Lower lobe of right lung (tissue), 2 donors: ENCODE measurements around the gene BCAR3. TPM values are rescaled to one million over a fixed set of nuclear protein-coding genes. Genes with fewer than 3 reads are reported as not detected.
A peak's percentile ranks its signal among the peaks of the same experiment; 100 is the strongest.

Source experiments
- ATAC-seq, 2 donors: fragments of 200-7000 bp; cut with Tn5 transposase; one replicate each; pipeline ENCODE4 v1.9.1; 2020 to 2022; ENCODE audit warnings: mild to moderate bottlenecking in 2 of 2, moderate library complexity in 2 of 2
- DNase-seq: peaks from one replicate; pipeline ENCODE4 v3.0.0-alpha.2; 2020
- H3K27ac ChIP-seq: fragments of 200-600 bp; one replicate; pipeline ENCODE4 v1.8.0; 2022
- H3K27me3 ChIP-seq: fragments of 200-600 bp; one replicate; pipeline ENCODE4 v1.8.0; 2022; ENCODE audit warnings: low read depth
- H3K36me3 ChIP-seq: fragments of 200-600 bp; one replicate; pipeline ENCODE4 v1.8.0; 2022; ENCODE audit warnings: mild to moderate bottlenecking
- H3K4me1 ChIP-seq: fragments of 200-600 bp; one replicate; pipeline ENCODE4 v1.8.0; 2022
- H3K4me3 ChIP-seq: fragments of 200-600 bp; one replicate; pipeline ENCODE4 v1.8.0; 2022; ENCODE audit warnings: mild to moderate bottlenecking
- H3K9me3 ChIP-seq: fragments of 200-600 bp; one replicate; pipeline ENCODE4 v1.8.0; 2022
- intact Hi-C: fragments of 100-400 bp; cut with DNase I; formaldehyde crosslinking; loops from one replicate; pipeline ENCODE4 v1.11.0; 2022
- total RNA-seq: library from RNA; stranded (reverse); fragmentation: NEBNext Ultra II Directional; extraction: Animal tissue kit (Norgen Biotek cat#: 25700); gene quantifications from one replicate; pipeline ENCODE4 v1.2.1, GENCODE V29; 2021
- TF ChIP-seq, protein P1 (sequence below): fragments of 200-600 bp; IDR thresholded peaks from one replicate; pipeline ENCODE4 v1.8.0; 2022; ENCODE audit warnings: antibody characterized with exemption, mild to moderate bottlenecking
- donor health status: DM: no; HTN: yes; CAD: no; lungs with severe emphysema.

BCAR3 gene
- total RNA-seq, 1 donor from 2014 or later, result 24.9 TPM

DNA sequence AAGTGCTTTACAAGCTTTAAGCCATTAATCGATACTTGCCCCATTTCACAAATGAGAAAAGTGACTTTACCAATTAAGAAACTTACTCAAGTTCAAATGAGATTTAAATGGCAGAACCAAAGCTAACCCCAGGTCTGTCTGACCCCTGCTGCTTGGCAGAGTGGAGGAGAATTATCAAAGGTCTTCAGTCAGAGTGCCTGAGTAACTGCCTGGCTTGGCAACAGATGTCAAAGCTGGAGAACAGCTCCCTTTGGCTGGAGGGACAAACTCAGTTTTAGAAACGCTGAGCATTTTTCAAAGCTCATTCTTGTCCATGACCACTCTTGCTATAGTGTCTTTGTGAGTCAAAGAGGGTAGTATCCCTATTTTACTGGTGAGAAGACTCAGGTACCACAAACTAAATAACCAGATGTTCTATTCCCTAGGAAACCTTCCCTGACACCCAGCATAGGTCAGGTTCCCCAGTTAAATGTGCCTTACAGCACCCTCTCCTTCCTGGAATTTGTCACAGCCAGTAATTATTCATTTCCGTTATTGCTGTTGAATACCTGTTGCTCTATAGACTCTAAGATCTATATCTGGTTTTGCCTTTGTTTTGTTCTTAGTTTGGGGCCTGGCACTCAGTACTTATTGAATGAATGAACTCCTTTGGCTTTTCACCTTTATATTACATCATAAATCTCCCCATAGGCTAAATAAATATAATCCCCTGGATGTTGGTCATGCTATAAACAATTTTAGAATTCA is 5.0 kb upstream of the BCAR3 start:
- Histone ChIP-seq H3K9me3 (no peaks in the 10 kb centered on the region), H3K27me3 (no peaks in the 10 kb centered on the region), H3K4me1 (peaks cover 13% of the 10 kb centered on the region), H3K4me3 (no peak overlapping the region), H3K27ac (no peak overlapping the region), H3K36me3 (no peaks in the 10 kb centered on the region)
- intact Hi-C loops, result no loop called here
- ATAC-seq (no peak), DNase-seq (no peak)
- TF ChIP-seq, protein P1, sequence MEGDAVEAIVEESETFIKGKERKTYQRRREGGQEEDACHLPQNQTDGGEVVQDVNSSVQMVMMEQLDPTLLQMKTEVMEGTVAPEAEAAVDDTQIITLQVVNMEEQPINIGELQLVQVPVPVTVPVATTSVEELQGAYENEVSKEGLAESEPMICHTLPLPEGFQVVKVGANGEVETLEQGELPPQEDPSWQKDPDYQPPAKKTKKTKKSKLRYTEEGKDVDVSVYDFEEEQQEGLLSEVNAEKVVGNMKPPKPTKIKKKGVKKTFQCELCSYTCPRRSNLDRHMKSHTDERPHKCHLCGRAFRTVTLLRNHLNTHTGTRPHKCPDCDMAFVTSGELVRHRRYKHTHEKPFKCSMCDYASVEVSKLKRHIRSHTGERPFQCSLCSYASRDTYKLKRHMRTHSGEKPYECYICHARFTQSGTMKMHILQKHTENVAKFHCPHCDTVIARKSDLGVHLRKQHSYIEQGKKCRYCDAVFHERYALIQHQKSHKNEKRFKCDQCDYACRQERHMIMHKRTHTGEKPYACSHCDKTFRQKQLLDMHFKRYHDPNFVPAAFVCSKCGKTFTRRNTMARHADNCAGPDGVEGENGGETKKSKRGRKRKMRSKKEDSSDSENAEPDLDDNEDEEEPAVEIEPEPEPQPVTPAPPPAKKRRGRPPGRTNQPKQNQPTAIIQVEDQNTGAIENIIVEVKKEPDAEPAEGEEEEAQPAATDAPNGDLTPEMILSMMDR, result no peak

DNA sequence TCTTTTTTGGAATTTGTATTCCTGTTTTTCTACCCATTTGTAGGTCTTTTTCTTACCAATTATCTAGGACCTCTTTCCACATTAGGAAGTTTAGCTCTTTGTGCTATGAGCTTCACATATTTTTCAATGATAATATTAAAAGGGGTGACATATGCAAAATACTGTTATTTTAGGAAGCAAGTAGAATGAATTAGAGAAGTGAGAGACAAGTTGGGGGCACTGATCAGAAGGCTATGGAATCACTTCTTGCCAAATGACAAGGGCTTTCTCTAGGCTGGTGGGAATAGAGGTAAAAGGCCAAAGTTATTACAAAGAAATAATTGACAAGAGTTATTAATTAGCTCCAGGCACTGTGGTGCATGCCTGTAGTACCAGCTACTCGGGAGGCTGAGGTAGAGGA is 4.3 kb upstream of the BCAR3 start:
- no peak for ATAC-seq
- Histone ChIP-seq H3K4me3 (no peak overlapping the region), H3K36me3 (no peaks in the 10 kb centered on the region), H3K27ac (no peak overlapping the region), H3K4me1 (peaks cover 6% of the 10 kb centered on the region), H3K27me3 (no peaks in the 10 kb centered on the region), H3K9me3 (no peaks in the 10 kb centered on the region)
- intact Hi-C loops, result no loop called here
- TF ChIP-seq, protein P1, result no peak
- DNase-seq, result no peak

DNA sequence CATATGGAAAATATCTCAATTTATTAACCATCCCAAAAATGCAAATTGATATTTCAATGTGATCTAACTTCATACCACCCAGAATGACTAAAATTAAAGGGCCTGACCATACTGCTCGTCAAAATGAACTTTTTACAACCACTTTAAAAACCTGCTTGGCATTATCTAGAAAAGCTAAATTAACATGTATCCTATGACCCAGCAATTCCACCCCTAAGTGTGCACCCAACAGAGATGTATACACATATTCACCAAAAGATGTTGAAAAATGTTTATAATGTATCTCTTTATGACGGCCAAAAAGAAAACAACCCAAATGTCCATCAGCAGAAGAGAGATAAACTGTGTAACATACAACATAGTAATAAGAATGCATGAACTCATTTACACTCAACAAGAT is 1.6 kb upstream of the BCAR3 start:
- H3K9me3 ChIP-seq, result no peaks in the 10 kb centered on the region
- DNase-seq (no peak), ATAC-seq (no peak)
- TF ChIP-seq, protein P1, result no peak
- H3K4me3 ChIP-seq, result no peak overlapping the region
- intact Hi-C loops, result no loop called here
- no peaks in the 10 kb centered on the region for H3K27me3 ChIP-seq
- H3K27ac ChIP-seq, result no peak overlapping the region
- no peaks in the 10 kb centered on the region for H3K36me3 ChIP-seq
- peaks cover 27% of the 10 kb centered on the region for H3K4me1 ChIP-seq

DNA sequence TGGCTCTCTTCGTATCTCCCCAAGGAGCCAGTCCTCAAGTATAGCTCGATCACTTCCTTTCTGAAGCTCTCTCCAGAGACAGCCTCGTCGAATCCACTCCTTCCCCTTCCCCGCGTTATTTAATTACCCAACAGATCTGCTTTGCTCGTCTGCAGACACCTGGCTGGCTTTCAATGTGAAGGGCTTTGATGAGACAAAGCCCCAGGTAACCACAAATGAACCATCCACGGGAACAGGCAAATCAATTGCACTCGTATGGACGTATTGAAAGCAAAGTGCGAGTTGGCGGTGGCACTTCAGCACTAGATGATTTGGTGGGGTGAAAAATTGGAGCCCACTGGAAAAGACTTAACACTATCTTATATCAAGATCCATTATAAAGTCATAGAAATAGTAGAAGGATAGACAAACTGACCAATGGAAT is 364 bp upstream of the BCAR3 start:
- H3K27me3 ChIP-seq, result no peaks in the 10 kb centered on the region
- TF ChIP-seq, protein P1, result no peak

DNA sequence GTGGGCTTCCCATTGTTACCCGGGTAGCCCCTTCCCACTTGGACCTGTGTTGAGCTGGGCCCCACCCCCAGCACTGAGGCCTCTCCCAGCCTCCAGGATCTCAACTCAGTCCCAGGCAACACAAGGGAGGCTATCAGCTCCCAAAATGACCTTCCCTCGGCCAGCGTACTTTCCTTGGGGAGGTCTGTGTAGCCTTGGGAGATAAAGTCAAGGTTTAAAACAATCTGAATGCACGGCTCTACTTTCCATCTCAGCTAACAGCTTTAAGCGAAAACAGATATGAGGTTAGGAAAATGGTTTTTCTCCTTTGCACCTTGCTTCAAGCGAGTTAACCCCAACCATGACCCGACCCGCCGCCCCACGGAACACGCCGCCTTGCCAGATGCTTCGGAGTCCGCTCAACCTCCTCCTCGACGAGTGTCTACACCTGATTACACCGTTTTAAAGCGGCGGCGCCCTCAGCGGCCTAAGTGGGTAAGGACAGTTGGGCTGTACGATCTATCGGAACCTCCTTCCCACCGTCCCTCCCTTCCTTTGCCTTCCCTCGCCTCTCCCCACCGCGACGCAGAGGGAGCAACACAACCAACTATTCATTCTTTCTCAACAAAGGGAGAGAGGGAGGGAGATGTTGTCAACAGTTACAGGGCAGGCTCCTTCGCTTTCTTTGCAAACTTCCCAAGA is 1.1 kb downstream of the BCAR3 start:
- DNase-seq, result peak; percentile 87
- ATAC-seq, result peak; percentile 91 to 92
- H3K4me3 ChIP-seq, result peak overlapping the region; percentile 87
- H3K4me1 ChIP-seq, result peaks cover 52% of the 10 kb centered on the region
- intact Hi-C loops, result no loop called here
- peak overlapping the region; percentile 92 for H3K27ac ChIP-seq
- TF ChIP-seq, protein P1, result peak; percentile 68
- H3K36me3 ChIP-seq, result no peaks in the 10 kb centered on the region
- H3K9me3 ChIP-seq, result no peaks in the 10 kb centered on the region
- no peaks in the 10 kb centered on the region for H3K27me3 ChIP-seq

More for the DNA sequence above, 364 bp upstream of the BCAR3 start:
- no peak for DNase-seq
- intact Hi-C loops, result no loop called here
- Histone ChIP-seq H3K27ac (peak overlapping the region; percentile 92), H3K36me3 (no peaks in the 10 kb centered on the region), H3K4me3 (peak overlapping the region; percentile 87), H3K4me1 (peaks cover 37% of the 10 kb centered on the region), H3K9me3 (no peaks in the 10 kb centered on the region)
- ATAC-seq, result no peak
